WERI-Rb-1 (cell line): ENCODE results near the gene NELL1.
A peak's percentile ranks its signal among the peaks of the same experiment; 100 is the strongest.

ENCODE experiments used
- DNase-seq: peaks from one replicate; pipeline ENCODE4 v3.0.0-alpha.2; 2020
- H3K27ac ChIP-seq: fragments of 250-450 bp; sonication (Bioruptor Pico); 2 replicates; pipeline ENCODE4 v1.5.1; 2020; ENCODE audit warnings: mild to moderate bottlenecking, moderate library complexity
- H3K27me3 ChIP-seq: fragments of 250-450 bp; sonication (Bioruptor Pico); 2 replicates; pipeline ENCODE4 v1.5.1; 2021; ENCODE audit warnings: mild to moderate bottlenecking, low read depth, moderate library complexity; ENCODE audit not compliant: insufficient read depth, severe bottlenecking
- H3K36me3 ChIP-seq: fragments of 250-450 bp; sonication (Bioruptor Pico); 2 replicates; pipeline ENCODE4 v1.5.1; 2020; ENCODE audit warnings: mild to moderate bottlenecking, moderate library complexity
- H3K4me3 ChIP-seq: 2 replicates; pipeline ENCODE4 v1.5.1; 2011; ENCODE audit warnings: low read depth, mild to moderate bottlenecking, control low read depth, low read length
- H3K9me3 ChIP-seq: fragments of 250-450 bp; sonication (Bioruptor Pico); 2 replicates; pipeline ENCODE4 v1.5.1; 2021; ENCODE audit warnings: mild to moderate bottlenecking, moderate library complexity; ENCODE audit not compliant: severe bottlenecking
- CTCF ChIP-seq: IDR thresholded peaks from 2 replicates; pipeline ENCODE4 v1.5.1; 2011; ENCODE audit warnings: low read depth, mild to moderate bottlenecking, control low read depth, inconsistent platforms, low read length

Gene NELL1

DNA sequence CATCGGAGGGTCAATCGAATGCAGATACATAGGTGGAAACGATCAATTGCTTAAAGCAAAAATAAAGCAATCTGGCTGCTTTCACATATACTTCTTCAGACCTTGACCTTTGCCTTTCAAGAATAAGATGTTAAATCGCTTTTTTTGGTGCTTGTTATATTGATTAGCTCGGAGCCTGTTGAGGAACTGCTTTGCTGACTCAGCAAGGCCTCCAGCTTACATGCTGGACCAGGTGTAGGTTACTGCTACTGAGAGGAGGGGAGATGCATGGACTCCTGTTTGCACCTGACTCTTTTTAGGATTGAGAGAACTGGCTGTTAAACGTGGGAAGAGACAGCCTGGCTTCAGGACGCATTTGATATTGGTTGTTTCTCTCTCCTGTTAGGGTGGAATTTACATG lies 31.3 kb upstream of the NELL1 start:
- TF ChIP-seq CTCF = no peak
- no peaks in the 10 kb centered on the region for H3K27me3 ChIP-seq
- H3K4me3 ChIP-seq = no peak overlapping the region
- no peak for DNase-seq
- no peaks in the 10 kb centered on the region for H3K36me3 ChIP-seq
- H3K27ac ChIP-seq = no peak overlapping the region
- H3K9me3 ChIP-seq = peaks cover 4% of the 10 kb centered on the region

- Histone ChIP-seq H3K4me3 (no peak overlapping the region), H3K36me3 (no peaks in the 10 kb centered on the region), H3K27ac (no peak overlapping the region), H3K9me3 (peaks cover 4% of the 10 kb centered on the region), H3K27me3 (no peaks in the 10 kb centered on the region)
- DNase-seq = no peak
- no peak for TF ChIP-seq CTCF
Observed at GRCh38 chr11:20639688-20640087, 29.7 kb upstream of the NELL1 start.

DNA sequence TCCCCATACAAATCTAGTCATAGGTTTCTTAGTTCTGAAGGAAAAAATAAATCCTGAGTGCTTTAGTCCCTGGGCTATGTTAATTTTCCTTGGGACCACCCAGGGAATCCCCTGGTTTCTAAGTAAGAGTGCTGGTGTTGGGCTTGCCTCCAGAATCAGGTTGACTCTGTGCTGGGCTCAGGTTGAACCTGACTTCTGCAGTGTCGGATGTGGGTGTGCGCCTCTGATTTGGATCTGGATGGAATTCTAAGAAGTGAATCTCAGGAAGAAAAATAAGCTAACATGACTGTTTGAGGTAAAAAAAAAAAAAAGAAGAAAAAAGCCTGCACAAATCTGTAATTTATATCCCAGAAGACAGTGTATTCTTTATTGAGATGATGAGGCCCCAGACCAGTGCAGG lies 29.0 kb upstream of the NELL1 start:
- no peak for DNase-seq
- no peak overlapping the region for H3K27ac ChIP-seq
- no peaks in the 10 kb centered on the region for H3K36me3 ChIP-seq
- TF ChIP-seq CTCF = no peak
- H3K9me3 ChIP-seq = peaks cover 4% of the 10 kb centered on the region
- H3K27me3 ChIP-seq = no peaks in the 10 kb centered on the region
- no peak overlapping the region for H3K4me3 ChIP-seq

DNA sequence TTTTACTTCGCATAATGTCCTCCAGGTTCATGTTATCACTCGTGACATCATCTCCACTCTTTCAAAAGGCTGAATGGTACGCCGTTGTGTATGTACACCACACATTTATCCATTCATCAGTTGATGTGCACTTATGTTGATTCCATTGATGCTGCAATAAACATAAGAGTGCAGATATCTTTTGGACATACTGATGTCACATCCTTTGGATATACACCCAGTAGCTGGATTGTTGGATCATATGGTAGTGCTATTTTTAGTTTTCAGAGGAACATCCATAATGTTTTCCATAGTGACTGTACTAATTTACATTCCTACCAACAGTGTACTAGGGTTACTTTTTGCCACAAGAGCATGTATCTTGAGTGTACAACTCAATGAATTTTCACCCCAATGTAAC lies 25.0 kb upstream of the NELL1 start:
- peaks cover 4% of the 10 kb centered on the region for H3K9me3 ChIP-seq
- H3K4me3 ChIP-seq = no peak overlapping the region
- TF ChIP-seq CTCF = no peak
- DNase-seq = no peak
- no peak overlapping the region for H3K27ac ChIP-seq
- H3K27me3 ChIP-seq = no peaks in the 10 kb centered on the region
- H3K36me3 ChIP-seq = no peaks in the 10 kb centered on the region

GRCh38 chr11:20647976-20648565 lies 21.3 kb upstream of the NELL1 start:
- H3K27me3 ChIP-seq = no peaks in the 10 kb centered on the region
- H3K27ac ChIP-seq = no peak overlapping the region
- H3K36me3 ChIP-seq = no peaks in the 10 kb centered on the region
- H3K4me3 ChIP-seq = no peak overlapping the region
- peak; percentile 36 for DNase-seq
- no peaks in the 10 kb centered on the region for H3K9me3 ChIP-seq
- TF ChIP-seq CTCF = peak; percentile 82

DNA sequence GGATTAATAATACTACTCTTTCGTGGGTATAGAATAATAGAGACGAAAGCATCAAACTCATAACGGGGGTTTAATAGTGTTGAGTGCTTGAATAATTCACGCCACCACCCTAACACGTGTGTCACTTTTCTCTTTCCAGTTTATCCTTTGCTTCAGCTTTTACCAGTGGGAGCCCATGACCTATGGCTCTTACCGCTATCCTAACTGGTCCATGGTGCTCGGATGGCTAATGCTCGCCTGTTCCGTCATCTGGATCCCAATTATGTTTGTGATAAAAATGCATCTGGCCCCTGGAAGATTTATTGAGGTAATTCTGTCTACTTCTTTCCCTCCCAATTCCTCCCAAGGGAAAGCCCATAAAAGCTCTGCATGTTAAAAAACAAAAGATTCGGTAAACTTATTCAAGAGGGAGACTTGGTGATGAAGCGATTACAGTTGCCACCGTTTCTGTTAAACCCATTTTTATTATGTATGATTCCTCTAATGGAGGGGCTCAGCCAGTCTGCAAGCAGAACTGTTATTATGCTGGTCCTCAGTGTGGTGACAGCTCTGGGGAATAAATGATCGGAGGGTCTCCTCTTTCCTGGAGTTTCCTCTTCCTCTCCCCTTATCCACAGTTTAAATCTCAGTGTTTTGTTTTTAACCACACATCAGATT lies 17.1 kb upstream of the NELL1 start:
- H3K36me3 ChIP-seq = no peaks in the 10 kb centered on the region
- no peaks in the 10 kb centered on the region for H3K27me3 ChIP-seq
- no peaks in the 10 kb centered on the region for H3K9me3 ChIP-seq
- TF ChIP-seq CTCF = no peak
- no peak overlapping the region for H3K4me3 ChIP-seq
- DNase-seq = no peak
- no peak overlapping the region for H3K27ac ChIP-seq
